Retinal pigment epithelial cell (primary cell): ENCODE measurements around the gene RUNDC3A.

Experiments
- DNase-seq: peaks from one replicate; pipeline ENCODE4 v3.0.0-alpha.2; 2010; ENCODE audit warnings: low read depth
- H3K4me3 ChIP-seq: 2 replicates; pipeline ENCODE4 v1.5.1; 2011; ENCODE audit warnings: mild to moderate bottlenecking, low read length, control low read depth, moderate library complexity
- TF ChIP-seq, protein P1 (sequence below): conservative IDR thresholded peaks from 2 replicates; pipeline ENCODE4 v1.5.1; 2011; ENCODE audit warnings: low read depth, low read length, control low read depth, inconsistent platforms

RUNDC3A gene

DNA sequence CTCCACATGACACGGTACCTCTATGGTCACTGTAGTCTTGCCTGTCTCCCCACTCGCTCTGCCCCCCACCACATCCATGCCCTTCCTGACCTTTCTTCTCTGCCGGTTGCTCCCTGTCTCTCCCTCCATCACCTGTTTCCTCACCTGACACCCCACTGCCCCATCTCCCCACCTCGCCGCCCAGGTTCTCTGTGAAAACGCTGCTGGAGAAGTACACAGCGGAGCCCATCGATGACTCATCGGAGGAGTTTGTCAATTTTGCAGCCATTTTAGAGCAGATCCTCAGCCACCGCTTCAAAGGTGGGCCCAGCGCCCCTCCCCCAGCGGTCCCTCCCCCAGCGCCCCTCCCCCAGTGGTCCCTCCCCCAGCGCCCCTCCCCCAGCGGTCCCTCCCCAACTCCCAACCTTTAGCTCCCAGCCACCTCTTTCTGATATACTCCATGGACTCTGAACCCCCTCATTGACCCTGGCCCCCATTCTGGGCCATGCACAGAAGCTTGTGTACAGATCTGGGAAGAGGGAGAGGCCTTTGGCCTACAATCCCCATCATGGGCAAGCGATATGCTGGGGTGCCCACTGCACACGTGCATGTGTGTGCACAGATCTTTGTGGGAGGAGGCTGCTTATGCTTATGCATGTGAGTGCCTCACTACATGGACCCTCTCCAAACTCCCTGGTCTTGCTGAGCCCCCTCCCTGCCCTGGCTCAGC, 4.1 kb downstream of the RUNDC3A start:
- H3K4me3 ChIP-seq: no peak overlapping the region
- TF ChIP-seq, protein P1, sequence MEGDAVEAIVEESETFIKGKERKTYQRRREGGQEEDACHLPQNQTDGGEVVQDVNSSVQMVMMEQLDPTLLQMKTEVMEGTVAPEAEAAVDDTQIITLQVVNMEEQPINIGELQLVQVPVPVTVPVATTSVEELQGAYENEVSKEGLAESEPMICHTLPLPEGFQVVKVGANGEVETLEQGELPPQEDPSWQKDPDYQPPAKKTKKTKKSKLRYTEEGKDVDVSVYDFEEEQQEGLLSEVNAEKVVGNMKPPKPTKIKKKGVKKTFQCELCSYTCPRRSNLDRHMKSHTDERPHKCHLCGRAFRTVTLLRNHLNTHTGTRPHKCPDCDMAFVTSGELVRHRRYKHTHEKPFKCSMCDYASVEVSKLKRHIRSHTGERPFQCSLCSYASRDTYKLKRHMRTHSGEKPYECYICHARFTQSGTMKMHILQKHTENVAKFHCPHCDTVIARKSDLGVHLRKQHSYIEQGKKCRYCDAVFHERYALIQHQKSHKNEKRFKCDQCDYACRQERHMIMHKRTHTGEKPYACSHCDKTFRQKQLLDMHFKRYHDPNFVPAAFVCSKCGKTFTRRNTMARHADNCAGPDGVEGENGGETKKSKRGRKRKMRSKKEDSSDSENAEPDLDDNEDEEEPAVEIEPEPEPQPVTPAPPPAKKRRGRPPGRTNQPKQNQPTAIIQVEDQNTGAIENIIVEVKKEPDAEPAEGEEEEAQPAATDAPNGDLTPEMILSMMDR: no peak
- no peak for DNase-seq

DNA sequence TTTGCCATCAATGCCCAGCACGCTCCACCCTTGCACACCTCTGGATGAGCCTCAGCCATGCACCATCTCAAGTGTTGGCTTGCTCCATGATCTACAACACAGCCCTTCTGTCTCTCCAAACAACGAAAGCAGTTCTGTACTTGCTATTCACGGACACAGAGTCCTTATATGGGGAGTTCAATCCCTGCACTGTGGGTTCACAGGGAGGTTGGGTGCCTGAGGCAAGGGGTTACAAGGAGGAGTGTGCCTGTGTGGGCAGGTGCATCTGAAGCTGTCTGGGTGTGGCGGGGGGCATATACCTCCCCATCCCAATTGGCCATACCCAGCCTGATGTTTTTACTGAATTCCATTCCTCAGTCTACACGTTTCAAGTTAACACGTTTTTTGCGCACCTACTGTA, 5.6 kb downstream of the RUNDC3A start:
- no peak overlapping the region for H3K4me3 ChIP-seq
- DNase-seq: no peak
- TF ChIP-seq, protein P1: no peak

DNA sequence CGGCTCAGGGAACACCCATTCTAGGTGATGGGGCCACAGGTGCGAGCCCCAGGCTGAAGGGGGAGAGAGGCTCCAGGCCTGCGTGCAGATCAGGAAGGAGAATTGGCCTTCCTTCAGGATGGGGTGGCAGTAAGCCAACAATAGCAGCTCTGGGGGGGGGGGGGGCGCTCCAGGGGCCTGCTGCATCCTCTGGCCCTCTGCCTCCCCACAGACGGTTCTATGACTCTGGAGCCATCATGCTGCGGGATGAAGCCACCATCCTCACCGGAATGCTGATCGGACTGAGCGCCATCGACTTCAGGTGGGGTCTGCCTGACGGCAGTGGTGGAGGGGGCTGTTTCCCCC, 6.1 kb downstream of the RUNDC3A start:
- TF ChIP-seq, protein P1: no peak
- H3K4me3 ChIP-seq: peak overlapping the region; percentile 47
- no peak for DNase-seq

DNA sequence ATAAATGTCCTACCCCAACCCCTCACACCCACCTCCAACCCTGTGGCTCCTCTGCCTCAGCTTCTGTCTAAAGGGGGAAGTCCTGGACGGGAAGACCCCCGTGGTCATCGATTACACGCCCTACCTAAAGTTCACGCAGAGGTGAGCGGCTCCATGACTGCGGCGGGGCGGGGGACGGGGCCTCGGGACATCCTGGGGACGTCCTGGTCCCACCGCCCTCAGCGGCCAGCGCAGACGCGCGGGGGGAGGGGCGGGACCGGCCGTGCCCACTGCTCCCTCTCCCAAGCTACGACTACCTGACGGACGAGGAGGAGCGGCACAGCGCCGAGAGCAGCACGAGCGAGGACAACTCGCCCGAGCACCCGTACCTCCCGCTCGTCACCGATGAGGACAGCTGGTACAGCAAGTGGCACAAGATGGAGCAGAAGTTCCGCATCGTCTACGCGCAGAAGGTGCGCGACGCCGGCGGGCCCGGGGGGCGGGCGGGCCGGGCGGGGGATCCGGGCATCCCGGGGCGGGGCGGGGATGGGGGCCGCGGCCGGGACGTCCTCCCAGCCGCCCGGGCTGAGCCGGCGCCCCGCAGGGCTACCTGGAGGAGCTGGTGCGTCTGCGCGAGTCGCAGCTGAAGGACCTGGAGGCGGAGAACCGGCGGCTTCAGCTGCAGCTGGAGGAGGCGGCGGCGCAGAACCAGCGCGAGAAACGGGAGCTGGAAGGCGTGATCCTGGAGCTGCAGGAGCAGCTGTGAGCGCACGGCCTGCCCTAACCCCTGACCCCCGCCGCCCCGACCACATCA, 6.7 kb downstream of the RUNDC3A start:
- TF ChIP-seq, protein P1: no peak
- H3K4me3 ChIP-seq: peak overlapping the region; percentile 47
- DNase-seq: no peak

DNA sequence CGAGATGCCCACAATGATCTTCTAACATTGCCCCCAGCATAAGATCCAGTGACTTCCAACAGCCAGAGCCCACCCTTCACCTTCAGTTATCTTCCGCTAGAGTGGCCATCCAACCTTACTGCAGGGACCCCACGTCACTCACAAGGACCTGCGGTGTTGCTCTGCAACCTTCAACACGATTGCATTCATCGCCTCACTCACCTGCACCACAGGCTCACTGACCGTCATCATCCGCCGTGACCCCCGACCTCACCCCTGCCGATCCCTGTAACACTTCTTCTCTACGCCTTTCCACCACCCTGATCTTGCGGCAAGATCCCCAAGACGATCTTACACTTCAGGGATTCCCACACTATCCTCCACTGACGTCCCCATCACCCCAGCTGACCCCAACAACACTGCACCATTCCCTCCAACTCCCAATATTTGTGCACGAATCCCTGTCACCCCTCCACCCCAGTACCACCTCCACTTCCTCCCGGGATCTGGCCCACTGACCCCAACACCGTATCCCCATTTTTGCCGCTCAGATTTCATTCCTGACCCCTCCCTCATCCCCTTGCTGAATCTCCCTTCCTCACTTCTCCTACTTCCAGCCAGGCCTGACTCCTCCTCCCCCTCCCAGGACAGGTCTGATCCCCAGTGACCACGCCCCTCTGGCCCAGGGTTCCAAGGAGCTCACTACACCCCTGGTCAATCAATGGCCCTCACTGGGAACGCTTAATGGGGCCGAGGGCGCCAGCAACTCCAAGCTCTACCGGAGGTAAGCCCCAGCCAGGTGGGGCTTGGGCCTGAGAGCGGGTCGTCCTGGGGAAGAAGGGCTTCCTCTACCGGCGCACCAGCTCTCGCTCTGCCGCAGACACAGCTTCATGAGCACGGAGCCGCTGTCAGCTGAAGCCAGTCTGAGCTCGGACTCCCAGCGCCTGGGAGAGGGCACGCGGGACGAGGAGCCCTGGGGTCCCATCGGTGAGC, 7.6 kb downstream of the RUNDC3A start:
- peak overlapping the region; percentile 47 for H3K4me3 ChIP-seq
- TF ChIP-seq, protein P1: no peak
- DNase-seq: no peak

DNA sequence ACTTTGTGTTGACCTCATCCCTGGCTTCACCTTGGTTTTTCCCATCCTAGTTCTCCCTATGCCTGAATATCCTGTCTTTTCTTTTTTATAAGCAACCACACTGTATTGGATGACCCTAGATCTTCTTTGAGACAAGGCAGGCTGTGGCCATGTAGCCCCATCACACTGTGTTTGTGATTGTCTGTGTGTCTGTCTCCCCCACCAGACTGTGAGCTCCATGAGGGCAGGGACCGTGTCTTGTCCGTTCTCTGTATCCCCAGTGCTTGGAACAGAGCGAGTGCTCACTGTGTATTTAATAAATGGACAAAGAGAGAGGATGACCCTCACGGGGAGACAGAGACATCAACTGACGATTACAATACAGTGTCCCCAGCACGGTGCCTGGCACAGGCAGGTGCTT, 9.1 kb downstream of the RUNDC3A start:
- TF ChIP-seq, protein P1: no peak
- no peak overlapping the region for H3K4me3 ChIP-seq
- no peak for DNase-seq
